HG03066 (cell line): ENCODE results near the gene CDK5R2.

ENCODE experiments used
- ATAC-seq: cut with Tn5 transposase; IDR thresholded peaks from one replicate; pipeline ENCODE4 v1.9.1; 2021; ENCODE audit warnings: low read depth; ENCODE audit not compliant: unreplicated experiment

The CDK5R2 gene

GRCh38 chr2:219001577-219002394, 42.3 kb downstream of the CDK5R2 start:
- ATAC-seq: no peak

DNA sequence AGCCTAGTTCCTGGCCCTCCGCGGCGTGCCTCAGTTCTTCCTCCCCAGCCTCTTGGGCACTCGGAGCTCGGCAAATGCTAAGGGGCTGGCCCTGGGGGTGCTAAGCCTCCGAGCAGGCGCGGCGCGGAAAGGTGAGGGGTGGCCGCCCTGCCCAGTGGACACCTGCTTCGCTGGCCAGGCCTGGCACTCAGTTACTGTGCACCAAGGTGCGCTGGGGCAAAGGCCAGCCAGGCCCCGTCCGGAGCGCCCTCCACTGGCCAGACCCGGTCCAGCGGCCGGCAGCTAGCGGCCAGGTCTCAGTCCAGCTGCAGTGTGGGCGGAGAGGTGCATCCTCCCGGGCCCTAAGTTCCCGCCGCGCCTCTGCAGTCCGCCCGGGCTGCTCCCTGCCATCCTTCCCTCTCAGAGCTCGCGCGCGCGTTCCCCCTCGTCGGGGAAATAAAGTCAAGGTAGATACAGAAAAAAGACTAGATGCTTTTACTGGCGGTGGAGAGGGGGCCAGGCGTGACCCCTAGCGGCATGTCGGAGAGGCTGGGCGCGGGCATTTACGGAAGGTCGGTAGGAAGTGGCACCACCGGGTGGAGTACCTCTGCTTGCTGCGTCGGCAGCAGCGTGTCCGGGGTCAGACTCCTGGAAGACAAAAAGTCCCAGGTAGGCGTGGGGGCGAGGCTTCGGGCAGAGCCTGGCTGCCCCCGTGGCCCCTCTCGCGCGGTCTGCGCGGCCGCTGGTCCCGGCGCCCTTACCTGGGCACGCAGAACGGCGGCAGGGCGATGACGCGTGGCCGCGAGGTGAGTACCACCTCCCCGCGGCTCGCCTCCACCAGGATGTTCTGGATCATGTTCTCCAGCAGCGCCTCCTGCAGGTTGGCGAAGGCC, 43.2 kb downstream of the CDK5R2 start:
- no peak for ATAC-seq

DNA sequence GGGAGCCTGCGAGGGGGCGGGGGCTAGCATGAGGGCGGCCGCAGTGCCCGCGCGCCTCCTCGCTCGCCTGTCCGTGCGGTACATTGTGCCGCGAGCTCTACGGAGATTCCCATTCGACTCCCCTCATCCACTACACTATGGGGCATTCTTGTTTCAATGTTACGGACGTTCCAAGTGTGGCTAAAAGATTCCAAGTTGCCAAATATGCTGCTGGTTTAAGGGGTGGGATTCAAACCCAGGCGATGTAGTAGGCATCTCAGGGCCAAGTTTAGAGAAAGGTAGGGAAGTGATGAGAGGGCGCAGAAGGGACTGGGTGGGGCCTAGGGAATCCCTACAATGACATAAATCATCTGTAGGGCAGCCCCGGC, 43.8 kb downstream of the CDK5R2 start:
- no peak for ATAC-seq

GRCh38 chr2:219003979-219004378, 44.5 kb downstream of the CDK5R2 start:
- no peak for ATAC-seq

- no peak for ATAC-seq
These were observed 49.8 kb downstream of the CDK5R2 start for GRCh38 chr2:219009294-219009693.

GRCh38 chr2:219010162-219010756, 50.8 kb downstream of the CDK5R2 start:
- ATAC-seq: no peak

- no peak for ATAC-seq
These were observed 51.4 kb downstream of the CDK5R2 start for GRCh38 chr2:219010873-219011272.
